ENCODE measurements around the gene MIEF1.
A peak's percentile ranks its signal among the peaks of the same experiment; 100 is the strongest.
"Not testable (repeated sequence)": the region's sequence is repeated elsewhere in the genome, so short reads cannot be mapped to it uniquely, and the experiment has no call there.

MIEF1 gene

DNA sequence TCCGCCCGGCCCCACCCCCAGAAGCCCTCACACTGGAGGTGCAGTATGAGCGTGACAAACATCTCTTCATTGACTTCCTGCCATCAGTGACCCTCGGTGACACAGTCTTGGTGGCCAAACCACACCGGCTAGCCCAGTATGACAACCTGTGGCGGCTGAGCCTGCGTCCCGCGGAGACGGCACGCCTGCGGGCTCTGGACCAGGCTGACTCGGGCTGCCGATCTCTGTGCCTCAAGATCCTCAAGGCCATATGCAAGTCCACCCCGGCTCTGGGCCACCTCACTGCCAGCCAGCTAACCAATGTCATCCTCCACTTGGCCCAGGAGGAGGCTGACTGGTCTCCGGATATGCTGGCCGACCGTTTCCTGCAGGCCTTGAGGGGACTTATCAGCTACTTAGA lies 11.7 kb downstream of the MIEF1 start:
- no peak for DNase-seq (ENCODE audit: low read depth)

DNA sequence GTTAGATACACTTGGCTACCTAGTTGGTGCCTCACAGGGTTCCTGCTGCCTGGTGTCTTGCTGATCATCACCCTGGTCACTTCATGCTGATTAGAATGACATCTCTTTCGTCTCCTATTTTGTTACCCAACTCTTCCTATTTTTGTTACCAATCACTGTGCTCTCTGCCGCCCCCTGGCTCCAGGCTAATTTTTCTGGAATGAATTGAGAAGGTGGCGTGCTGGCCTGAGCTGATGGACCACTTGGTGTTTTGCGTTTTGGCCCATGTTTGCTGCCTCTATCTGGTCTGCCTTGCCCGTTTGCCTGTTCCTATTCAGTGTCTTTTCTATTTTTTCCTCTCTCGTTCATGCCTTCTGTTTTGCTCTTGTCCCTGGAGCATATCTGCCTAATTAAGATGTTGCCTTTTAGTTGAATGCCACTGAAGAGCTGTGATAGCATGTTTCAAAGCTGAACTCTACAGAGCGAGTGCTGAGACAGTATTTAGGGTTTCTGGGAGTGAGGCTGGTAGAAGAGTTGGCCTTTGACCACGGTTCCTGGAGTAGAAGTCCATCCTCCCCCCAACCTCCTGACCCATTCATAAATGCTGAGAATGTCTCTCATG lies 12.4 kb downstream of the MIEF1 start:
- DNase-seq (ENCODE audit: low read depth), result no peak

DNA sequence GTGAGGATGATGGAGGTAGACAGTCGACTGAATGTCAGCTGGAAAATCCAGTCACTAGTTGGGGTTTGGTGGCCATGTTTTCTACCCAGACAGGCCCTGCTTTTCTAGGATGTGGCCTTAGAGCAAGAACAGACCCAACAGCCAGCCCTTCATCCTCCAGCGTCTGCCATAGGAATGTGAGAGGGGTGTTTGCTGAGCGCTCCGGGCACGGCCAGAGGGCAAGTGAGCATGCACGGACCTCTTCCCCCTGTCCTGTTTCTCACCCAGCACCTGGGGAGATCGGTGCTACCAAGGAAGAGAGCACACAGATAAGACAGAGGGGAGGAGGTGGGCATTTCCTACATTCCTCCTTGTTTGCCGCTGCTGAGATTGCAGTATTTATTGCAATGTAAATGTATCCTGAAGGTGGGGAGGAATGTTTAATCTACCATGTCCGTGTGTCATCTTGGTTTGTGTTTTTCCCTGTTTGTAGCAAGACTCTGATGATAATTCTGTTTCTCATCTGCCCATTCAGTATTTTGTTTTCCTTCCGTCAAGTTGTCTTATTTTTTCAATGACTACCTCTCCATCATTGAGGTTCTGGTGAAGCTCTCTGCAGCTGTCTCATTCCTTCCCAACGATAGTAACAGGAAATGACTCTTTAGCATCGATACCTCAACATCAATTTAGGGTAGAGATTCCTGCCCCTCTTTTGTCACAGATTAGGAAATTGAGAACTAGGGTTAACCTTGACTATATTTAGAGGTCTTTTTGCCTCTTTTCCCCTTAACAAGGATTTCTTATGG lies 13.4 kb downstream of the MIEF1 start:
- DNase-seq (ENCODE audit: low read depth), result no peak

DNA sequence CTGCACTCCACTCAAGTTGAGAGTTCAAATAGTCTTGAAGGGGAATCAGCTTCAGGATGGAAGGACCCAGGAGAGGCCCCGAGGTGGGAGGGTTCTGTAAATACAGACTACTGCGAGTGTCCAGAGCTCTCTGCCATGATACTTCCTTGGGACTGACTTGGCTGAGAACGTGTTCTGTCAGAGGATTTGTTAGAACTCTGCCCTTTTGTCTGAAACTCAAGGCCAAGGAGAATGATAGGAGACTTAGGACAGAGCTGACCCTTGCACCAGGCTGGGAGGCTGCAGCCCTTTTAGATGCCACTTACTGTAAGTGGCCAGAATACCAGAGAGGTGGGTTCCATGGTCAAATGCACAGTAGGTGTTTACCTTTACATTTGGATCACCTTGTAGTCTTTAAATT lies 15.4 kb downstream of the MIEF1 start:
- DNase-seq (ENCODE audit: low read depth), result no peak

DNA sequence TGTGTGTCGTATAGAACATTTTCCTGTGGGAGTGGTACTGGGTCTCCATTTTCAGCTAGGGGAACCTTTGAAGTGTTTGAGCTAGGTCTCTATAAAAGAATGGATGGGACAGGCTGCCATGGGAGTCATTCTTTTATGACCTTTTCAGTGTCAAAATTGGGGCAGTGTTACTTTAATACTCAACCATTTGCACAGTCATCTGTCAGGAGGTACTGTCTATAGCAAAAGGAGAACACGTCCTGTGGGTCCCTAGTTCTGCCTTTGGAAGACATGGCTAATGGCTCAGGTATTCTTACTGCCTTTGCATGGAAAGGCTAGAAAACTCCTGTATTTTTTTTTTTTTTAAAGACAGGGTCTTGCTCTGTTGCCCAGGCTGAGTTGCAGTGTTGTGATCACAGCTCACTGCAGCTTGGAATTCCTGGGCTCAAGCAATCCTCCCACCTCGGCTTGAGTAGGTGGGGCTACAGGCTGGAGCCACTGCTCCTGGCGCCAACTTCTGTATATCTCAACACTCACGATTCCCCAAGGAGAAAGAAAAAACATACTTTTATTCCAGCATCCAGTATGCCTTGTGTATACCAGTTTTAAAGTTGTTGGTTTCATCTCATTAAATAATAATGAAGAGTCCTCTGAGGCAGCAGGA lies 16.2 kb downstream of the MIEF1 start:
- no peak for DNase-seq (ENCODE audit: low read depth)

DNA sequence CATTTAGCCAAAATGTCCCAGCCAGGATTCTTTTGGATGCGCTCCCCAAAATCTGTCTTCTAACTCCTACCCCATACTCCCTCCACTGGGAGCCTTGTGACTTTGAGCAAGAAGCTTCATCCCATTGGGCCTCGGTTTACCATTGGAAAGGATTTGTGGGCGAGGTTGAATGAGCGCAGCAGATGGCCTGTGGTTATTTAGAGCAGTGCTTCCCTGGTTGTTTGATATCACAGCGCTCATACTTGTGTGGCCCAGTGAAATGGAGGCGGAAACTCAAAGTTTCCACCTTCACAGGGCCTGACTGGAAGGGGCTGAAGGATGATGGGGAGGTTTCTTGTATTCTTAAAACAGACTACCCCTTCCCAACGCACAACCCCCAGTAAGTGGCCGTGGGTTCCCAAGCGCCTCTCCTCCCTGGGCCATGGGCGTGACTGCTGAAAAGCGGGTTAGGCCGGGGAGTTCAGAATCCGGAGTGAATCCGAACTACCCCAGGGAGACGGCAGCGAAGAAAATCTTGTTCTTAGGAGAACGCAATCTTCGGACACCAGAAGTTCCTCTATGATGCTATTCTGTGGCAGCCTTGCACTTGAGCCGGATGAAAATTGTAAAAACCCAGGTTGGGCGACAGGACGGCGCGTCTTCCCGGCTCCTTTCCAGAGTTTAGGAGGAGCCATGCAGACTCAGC lies 17.0 kb downstream of the MIEF1 start:
- no peak for DNase-seq (ENCODE audit: low read depth)

DNA sequence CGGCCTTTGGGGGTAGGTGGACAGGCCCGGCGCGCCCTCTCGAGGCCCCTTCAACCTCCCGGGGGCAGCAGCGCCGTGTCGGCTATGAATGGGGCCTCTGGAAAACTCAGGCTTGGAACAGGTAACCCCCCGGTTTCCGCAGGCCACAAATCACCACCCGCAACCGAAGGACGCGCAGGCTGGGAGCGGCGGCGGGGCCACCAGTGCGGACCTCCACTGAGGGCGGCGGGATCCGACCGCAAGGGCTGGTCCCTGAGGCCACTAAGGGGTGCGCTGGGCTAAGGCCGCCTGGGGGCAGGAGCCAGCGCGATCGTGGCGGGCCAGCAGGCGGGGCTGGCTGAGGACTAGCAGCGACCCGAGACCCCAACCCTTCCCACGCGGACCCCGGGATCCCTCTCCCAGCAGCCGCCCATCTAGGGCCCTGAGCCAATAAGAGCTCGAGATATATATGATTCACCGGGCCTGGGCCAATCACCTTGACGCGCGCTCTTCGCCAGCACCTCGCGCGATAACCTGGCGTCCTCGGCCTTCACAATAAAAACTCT lies 17.7 kb downstream of the MIEF1 start:
- no peak for DNase-seq (ENCODE audit: low read depth)

DNA sequence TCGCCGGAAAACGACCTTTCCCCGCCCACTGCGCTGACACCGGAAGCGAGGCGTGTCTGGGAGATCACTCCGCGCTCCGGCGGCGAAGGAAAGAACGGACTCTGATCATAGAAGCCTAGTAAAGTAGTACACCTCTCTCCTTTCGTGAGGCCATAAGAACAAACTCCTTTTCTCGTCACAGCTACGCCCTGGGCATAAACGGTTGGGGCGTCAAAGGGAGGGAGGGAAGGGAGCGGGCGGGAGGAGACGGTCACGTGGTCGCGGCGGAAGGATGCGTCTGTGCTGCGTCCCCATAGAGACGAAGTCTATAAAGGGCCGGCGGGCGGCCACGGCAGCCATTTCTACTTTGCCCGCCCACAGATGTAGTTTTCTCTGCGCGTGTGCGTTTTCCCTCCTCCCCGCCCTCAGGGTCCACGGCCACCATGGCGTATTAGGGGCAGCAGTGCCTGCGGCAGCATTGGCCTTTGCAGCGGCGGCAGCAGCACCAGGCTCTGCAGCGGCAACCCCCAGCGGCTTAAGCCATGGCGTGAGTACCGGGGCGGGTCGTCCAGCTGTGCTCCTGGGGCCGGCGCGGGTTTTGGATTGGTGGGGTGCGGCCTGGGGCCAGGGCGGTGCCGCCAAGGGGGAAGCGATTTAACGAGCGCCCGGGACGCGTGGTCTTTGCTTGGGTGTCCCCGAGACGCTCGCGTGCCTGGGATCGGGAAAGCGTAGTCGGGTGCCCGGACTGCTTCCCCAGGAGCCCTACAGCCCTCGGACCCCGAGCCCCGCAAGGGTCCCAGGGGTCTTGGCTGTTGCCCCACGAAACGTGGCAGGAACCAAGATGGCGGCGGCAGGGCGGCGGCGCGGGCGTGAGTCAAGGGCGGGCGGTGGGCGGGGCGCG lies 18.4 kb downstream of the MIEF1 start, which contains the start of gene ATF4:
Gene ATF4, plus strand, starts transcription at position 337 of the 880 bp plus-strand sequence. CDS start 884 bp downstream, outside the sequence.
- DNase-seq (ENCODE audit: low read depth), result peak; percentile 91

DNA sequence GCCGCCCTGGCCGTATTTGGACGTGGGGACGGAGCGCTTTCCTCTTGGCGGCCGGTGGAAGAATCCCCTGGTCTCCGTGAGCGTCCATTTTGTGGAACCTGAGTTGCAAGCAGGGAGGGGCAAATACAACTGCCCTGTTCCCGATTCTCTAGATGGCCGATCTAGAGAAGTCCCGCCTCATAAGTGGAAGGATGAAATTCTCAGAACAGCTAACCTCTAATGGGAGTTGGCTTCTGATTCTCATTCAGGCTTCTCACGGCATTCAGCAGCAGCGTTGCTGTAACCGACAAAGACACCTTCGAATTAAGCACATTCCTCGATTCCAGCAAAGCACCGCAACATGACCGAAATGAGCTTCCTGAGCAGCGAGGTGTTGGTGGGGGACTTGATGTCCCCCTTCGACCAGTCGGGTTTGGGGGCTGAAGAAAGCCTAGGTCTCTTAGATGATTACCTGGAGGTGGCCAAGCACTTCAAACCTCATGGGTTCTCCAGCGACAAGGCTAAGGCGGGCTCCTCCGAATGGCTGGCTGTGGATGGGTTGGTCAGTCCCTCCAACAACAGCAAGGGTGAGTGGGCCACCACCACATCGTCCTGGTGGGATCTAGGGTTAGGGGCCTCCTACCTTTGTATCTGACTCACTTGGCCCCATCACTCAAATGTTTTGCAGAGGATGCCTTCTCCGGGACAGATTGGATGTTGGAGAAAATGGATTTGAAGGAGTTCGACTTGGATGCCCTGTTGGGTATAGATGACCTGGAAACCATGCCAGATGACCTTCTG lies 19.2 kb downstream of the MIEF1 start:
- not testable (repeated sequence) for DNase-seq (ENCODE audit: low read depth)

DNA sequence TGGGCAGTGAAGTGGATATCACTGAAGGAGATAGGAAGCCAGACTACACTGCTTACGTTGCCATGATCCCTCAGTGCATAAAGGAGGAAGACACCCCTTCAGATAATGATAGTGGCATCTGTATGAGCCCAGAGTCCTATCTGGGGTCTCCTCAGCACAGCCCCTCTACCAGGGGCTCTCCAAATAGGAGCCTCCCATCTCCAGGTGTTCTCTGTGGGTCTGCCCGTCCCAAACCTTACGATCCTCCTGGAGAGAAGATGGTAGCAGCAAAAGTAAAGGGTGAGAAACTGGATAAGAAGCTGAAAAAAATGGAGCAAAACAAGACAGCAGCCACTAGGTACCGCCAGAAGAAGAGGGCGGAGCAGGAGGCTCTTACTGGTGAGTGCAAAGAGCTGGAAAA lies 20.0 kb downstream of the MIEF1 start:
- DNase-seq (ENCODE audit: low read depth), result not testable (repeated sequence)

DNA sequence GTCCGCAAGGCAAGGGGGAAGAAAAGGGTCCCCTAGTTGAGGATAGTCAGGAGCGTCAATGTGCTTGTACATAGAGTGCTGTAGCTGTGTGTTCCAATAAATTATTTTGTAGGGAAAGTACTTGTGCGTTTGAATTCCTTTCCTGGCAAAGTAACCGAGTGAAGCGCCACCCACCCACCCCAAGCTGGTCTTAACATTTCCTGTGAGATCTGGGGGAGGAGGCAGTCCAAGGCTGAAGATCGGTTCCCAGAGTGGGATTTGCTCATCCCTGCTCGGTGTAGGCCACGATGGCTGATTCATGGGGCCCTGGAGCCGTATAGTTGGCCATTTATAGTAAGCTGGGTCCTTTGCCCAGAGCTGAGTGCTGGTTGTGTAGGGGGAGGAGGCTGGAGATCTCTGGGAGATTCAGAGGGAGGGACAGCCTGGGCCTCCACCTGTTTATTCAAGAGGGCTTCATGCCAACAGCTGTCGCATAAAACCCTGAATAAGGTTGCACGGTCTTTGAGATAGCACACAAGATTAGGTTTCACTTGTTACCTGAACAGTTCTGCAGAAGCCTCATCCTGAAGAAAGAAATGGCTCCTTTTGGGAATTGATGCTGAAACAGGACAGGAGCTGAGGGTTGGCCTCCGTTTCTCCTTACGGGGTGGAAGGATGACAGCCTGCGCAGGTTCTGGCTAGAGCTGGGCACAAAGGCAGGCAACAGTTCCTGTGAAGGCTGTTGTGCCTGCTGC lies 20.6 kb downstream of the MIEF1 start:
- no peak for DNase-seq (ENCODE audit: low read depth)

DNA sequence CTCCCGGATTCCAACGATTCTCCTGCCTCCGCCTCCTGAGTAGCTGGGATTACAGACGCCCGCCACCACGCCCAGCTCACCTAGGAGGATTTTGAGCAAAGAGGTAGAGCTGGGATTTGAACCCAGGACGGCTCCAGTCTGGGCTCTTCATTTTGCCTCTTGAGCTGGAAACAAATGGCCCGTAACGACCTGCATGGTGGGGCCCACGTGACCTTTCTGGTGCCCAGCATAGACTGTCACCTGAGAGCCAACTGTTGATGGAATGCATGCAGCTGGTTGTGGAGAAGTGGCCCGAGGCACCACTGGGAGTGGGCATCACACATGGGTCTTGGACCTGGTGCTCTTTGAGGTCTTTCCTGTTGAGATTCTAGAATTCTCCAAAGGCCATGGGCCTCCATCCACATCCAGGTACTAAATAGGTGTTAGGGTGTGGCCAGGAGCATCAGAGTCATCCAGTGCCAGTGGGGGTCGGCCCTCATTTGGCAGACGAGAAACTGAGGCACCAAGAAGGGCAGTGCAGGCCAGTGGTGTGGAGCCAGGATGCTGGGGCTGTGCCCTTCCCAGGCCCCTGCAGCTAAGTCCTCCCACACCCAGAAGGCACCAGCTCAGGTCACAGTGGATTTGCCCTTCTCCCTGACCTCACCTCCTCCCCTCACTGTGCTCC lies 22.1 kb downstream of the MIEF1 start:
- DNase-seq (ENCODE audit: low read depth), result no peak

DNA sequence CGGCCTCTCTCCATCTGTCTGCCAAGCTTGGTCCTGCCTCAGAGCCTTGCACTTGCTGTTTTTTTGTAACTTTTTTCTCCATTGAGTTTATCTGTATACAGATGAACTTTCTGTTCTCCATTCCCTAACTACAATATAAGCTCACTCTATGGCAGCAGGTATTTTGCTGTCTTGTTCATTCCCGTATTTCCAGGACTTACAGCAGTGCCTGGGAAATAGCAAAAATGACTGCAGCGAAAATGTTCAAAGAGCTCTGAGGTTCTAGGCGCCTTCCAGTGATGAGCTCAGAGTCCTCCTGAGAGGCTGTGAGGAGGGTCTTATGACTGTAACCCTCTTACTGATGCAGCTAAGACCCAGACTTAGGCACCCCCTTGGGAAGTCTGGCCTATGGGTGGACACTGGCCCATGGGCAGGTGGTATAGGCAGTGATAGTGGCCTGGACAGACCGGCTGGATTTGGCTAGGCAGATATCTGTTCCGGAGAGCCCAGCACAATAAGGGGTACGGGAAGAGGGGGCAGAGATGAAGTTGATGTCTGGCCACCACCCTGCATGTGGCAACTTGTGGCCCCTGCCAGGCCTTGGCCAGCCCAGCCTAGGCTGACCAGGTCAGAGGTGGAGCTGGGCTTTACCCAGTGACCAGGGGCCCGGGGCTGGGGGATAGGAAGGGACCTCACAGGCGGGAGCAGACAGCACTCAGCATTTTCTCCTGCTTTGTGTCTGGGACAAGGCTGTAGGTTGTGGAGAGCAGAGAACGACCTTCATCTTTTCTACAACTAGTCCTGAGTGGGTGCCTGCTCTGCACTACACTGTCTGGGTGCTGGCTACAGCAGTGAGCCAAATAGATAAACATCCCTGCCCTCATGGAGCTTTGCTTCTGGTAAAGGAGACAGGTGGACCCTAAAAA lies 22.9 kb downstream of the MIEF1 start:
- no peak for DNase-seq (ENCODE audit: low read depth)

DNA sequence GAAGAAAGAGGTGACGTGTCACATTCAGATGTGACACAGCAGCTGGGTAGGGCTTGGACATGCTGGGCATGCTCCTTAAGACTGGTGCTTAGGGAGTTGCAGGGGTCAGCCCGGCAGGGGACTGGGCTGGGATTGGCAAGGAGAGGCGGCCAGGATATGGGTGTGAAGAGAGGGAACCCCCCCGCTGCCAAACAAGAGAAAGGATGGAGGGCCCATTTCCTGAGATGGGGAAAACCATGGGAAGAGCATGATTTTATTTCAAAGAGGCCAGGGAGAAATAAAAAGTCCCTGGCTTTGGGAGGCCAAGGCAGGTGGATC lies 23.5 kb downstream of the MIEF1 start:
- DNase-seq (ENCODE audit: low read depth), result no peak

DNA sequence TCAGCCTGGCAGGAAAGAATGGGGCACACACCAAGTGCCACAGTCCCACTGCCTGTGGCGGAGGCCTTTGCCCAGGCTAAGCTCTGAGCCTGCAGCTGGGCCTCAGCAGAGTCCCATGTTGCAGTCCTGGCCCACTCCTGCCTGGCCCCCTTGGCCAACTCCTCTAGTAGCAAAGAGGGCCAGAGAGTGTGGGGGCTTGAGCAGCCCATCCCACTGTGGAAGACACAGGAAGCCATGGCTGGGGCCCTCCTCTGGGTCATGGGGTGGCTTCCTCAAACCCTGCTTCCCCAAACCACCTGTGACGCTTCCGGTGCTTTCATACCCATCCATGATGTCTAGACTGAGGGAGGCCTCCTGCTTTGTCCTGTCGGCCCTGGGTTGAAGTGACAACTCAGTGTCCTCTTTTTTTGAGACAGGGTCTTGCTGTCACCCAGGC lies 24.7 kb downstream of the MIEF1 start:
- DNase-seq (ENCODE audit: low read depth), result no peak

DNA sequence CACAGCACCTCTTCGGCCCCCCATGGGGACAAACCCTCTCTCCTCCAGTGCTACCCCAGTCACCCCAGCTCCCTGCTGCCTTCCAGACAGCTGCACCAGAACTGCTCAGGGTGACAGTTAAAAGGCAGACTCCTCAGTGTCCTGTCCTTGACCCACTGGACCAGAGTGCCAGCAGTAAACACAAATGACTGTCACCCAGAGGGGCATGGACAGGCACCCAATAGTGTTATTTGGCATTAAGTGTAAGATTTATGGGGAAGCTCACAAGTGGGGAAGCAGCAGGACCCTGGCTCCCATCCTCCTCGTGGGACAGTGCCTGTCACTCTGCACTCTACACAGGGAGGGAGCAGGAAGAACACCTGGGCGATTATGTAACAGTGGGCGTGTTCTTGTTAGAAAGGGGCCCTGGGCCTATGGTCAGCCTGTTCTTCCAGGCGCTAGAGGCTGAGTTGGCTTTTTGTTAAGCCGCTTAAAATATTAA lies 25.4 kb downstream of the MIEF1 start:
- no peak for DNase-seq (ENCODE audit: low read depth)

DNA sequence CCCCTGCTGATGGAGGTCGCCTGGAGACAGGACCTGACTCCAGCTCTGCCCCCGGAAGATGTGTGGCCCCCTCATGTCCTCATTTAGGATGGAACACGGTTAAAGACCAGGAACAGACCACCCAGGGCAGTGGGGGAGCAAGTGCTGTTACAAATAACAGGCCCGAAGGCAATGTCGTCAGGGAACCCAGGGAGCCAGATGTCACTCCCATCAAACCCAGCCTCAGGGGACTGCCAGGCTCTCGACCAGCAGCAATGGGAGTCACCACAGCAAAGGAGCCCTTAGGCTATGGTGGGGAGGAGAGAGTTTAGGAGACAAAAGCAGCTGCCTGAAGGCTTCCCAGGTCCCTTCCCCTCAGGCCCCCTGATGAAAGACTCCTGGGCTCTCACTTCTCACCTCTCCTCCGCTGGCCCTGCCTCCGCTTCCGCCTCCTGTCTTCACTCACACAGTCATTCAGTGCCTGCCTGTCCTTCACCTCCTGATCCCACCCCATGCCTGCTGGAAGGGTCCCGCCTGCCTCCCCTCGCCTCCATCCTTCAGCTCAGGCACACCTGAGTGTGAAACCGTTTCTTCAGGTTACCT lies 26.1 kb downstream of the MIEF1 start:
- no peak for DNase-seq (ENCODE audit: low read depth)

Measured in activated T-helper 1 cell treated with Interleukin-2 at 50 U/mL for 16 hours (primary cell).